A549 (cell line): Measurements from ENCODE around the gene ASMT. TPM values are rescaled to one million over a fixed set of nuclear protein-coding genes. Genes with fewer than 3 reads are reported as not detected.
A peak's percentile ranks its signal among the peaks of the same experiment; 100 is the strongest.

Experiments used
- ATAC-seq, 2 experiments: fragments of 200-7000 bp in 1 of 2; fragments of >200 bp in 1 of 2; cut with Nextera tagmentation in 1 of 2; cut with Tn5 transposase in 1 of 2; 3 replicates each; pipeline versions ENCODE4 v1.8.0 to v1.9.1; 2018 to 2020; ENCODE audit warnings: mild to moderate bottlenecking in 1 of 2, moderate library complexity in 1 of 2
- CTCF ChIA-PET: fragments of 300-600 bp; sonication (Branson Sonifier 250); formaldehyde crosslinking; extraction: SDS; loops from one replicate; lab custom pipeline; 2021; ENCODE audit warnings: antibody characterized with exemption, inconsistent platforms; lab: Yijun Ruan, JAX
- POLR2A ChIA-PET: fragments of 350-600 bp; formaldehyde crosslinking; extraction: SDS; loops from one replicate; lab custom pipeline; 2021; ENCODE audit warnings: antibody characterized with exemption, inconsistent platforms; lab: Yijun Ruan, JAX
- DNase-seq, 2 experiments: peaks; one replicate each; pipeline versions ENCODE4 v3.0.0 to v3.0.0-alpha.2; 2011 to 2016; ENCODE audit warnings: low read depth in 1 of 2, low spot score in 1 of 2
- FAIRE-seq: peaks from 2 replicates; lab custom pipeline; 2011; peaks lifted over from hg19 to GRCh38; lab: Jason Lieb, UNC
- H3K27ac ChIP-seq, 2 experiments: fragments of >200 bp; sonication (Bioruptor Twin); formaldehyde crosslinking; 3 replicates each; pipeline ENCODE4 v1.5.1; 2016 to 2017
- H3K4me1 ChIP-seq: fragments of >200 bp; sonication (Bioruptor Twin); formaldehyde crosslinking; 3 replicates; pipeline ENCODE4 v1.6.1; 2016
- H3K4me2 ChIP-seq: fragments of >200 bp; sonication (Bioruptor Twin); formaldehyde crosslinking; 3 replicates; pipeline ENCODE4 v1.6.1; 2016
- H3K4me3 ChIP-seq: fragments of >200 bp; sonication (Bioruptor Twin); formaldehyde crosslinking; 3 replicates; pipeline ENCODE4 v1.5.1; 2016
- H3K9me3 ChIP-seq: fragments of >200 bp; sonication (Bioruptor Twin); formaldehyde crosslinking; 3 replicates; pipeline ENCODE4 v1.6.1; 2016
- CEBPB ChIP-seq, 2 experiments: fragments of >200 bp in 1 of 2; sonication (Bioruptor Twin) in 1 of 2; formaldehyde crosslinking in 1 of 2; IDR thresholded peaks; 2 replicates each; pipeline ENCODE4 v1.6.1; 2012 to 2016
- CHD4 ChIP-seq: fragments of 200-600 bp; sonication (generic); IDR thresholded peaks from 2 replicates; pipeline ENCODE4 v1.6.1; 2016; ENCODE audit warnings: antibody characterized with exemption, mild to moderate bottlenecking, borderline replicate concordance
- EHMT2 ChIP-seq: fragments of 200-600 bp; sonication (generic); IDR thresholded peaks from 2 replicates; pipeline ENCODE4 v1.6.1; 2016; ENCODE audit warnings: antibody characterized with exemption, low read depth, mild to moderate bottlenecking, moderate library complexity
- ESRRA ChIP-seq: fragments of 150-350 bp; IDR thresholded peaks from 2 replicates; pipeline ENCODE4 v1.6.1; 2014; ENCODE audit warnings: mild to moderate bottlenecking, low read length, borderline replicate concordance
- FOSB ChIP-seq: fragments of 250-450 bp; sonication (Bioruptor Pico); IDR thresholded peaks from 2 replicates; pipeline ENCODE4 v1.5.0; 2020; ENCODE audit warnings: mild to moderate bottlenecking, moderate library complexity
- FOXS1 ChIP-seq: fragments of 250-450 bp; sonication (Bioruptor Pico); IDR thresholded peaks from 2 replicates; pipeline ENCODE4 v1.5.0; 2020; ENCODE audit warnings: mild to moderate bottlenecking, moderate library complexity
- HDAC2 ChIP-seq: fragments of 200-600 bp; sonication (generic); IDR thresholded peaks from 2 replicates; pipeline ENCODE4 v1.6.1; 2016
- HOXA7 ChIP-seq: fragments of 250-450 bp; sonication (Bioruptor Pico); IDR thresholded peaks from 2 replicates; pipeline ENCODE4 v1.5.0; 2020; ENCODE audit warnings: mild to moderate bottlenecking, moderate library complexity
- HOXB13 ChIP-seq: fragments of 250-450 bp; sonication (Bioruptor Pico); IDR thresholded peaks from 2 replicates; pipeline ENCODE4 v1.5.0; 2020; ENCODE audit warnings: low read depth, mild to moderate bottlenecking, moderate library complexity
- HOXB5 ChIP-seq: fragments of 250-450 bp; sonication (Bioruptor Pico); IDR thresholded peaks from 2 replicates; pipeline ENCODE4 v1.5.0; 2020; ENCODE audit warnings: mild to moderate bottlenecking, moderate library complexity
- MAZ ChIP-seq: fragments of 150-350 bp; IDR thresholded peaks from 2 replicates; pipeline ENCODE4 v1.6.1; 2014; ENCODE audit warnings: antibody characterized with exemption, low read depth, low read length, borderline replicate concordance
- MYC ChIP-seq: IDR thresholded peaks from 2 replicates; pipeline ENCODE4 v1.6.1; 2012; ENCODE audit warnings: mild to moderate bottlenecking, inconsistent platforms, low read length, improper control_type of control experiment, borderline replicate concordance
- PHF8 ChIP-seq: fragments of 200-600 bp; sonication (generic); IDR thresholded peaks from 2 replicates; pipeline ENCODE4 v1.6.1; 2016; ENCODE audit warnings: low read depth, mild to moderate bottlenecking, antibody characterized with exemption, moderate library complexity, borderline replicate concordance
- POLR2AphosphoS2 ChIP-seq: conservative IDR thresholded peaks from 2 replicates; pipeline ENCODE4 v1.6.1; 2012; ENCODE audit warnings: low read length, improper control_type of control experiment, inconsistent platforms
- RFX5 ChIP-seq: fragments of 450-650 bp; IDR thresholded peaks from 2 replicates; pipeline ENCODE4 v1.7.1; 2014; ENCODE audit warnings: antibody characterized with exemption, mild to moderate bottlenecking, moderate library complexity
- SREBF2 ChIP-seq: fragments of 450-650 bp; IDR thresholded peaks from 2 replicates; pipeline ENCODE4 v1.6.1; 2014; ENCODE audit warnings: mild to moderate bottlenecking, moderate library complexity
- TFCP2L1 ChIP-seq: fragments of 250-450 bp; sonication (Bioruptor Pico); IDR thresholded peaks from 2 replicates; pipeline ENCODE4 v1.5.0; 2021; ENCODE audit warnings: mild to moderate bottlenecking
- TP53 ChIP-seq: fragments of 250-450 bp; sonication (Bioruptor Pico); IDR thresholded peaks from 2 replicates; pipeline ENCODE4 v1.5.0; 2021; ENCODE audit warnings: mild to moderate bottlenecking, moderate library complexity
- ZNF302 ChIP-seq: fragments of 250-450 bp; sonication (Bioruptor Pico); IDR thresholded peaks from 2 replicates; pipeline ENCODE4 v1.9.0; 2021; ENCODE audit warnings: inconsistent platforms, mild to moderate bottlenecking, moderate library complexity
- WGBS: methylation state at CpG from one replicate; pipeline ENCODE4 v1.1.6; 2017; ENCODE audit errors: missing lambda C conversion rate; 5-methylcytosine and 5-hydroxymethylcytosine counted together
- polyA plus RNA-seq, 4 experiments: library from polyadenylated mRNA; depleted of rRNA in 3 of 4; stranded (reverse); fragments of >200 nt; fragmentation: RNase III in 1 of 4; extraction: RNeasy Plus Mini Kit Qiagen cat#74134 plus additional on column Dnase treatment in 1 of 4; gene quantifications; 2 replicates in 3 of 4; 3 replicates in 1 of 4; pipeline ENCODE4 v1.2.3, GENCODE V29; 2011 to 2017
- TF ChIP-seq, protein P1 (sequence below): fragments of >200 bp; sonication (Bioruptor Twin); formaldehyde crosslinking; IDR thresholded peaks from 3 replicates; pipeline ENCODE4 v1.6.1; 2016
- TF ChIP-seq, protein P2 (sequence below): IDR thresholded peaks from 2 replicates; pipeline ENCODE4 v1.6.1; 2012
- TF ChIP-seq, protein P3 (sequence below): IDR thresholded peaks from 2 replicates; pipeline ENCODE4 v1.6.1; 2012; ENCODE audit warnings: low read depth, borderline replicate concordance

The ASMT gene
- polyA plus RNA-seq, 2 of the 4 experiments (the other 2 are of a cell fraction) = 0.12 to 0.16 TPM

DNA sequence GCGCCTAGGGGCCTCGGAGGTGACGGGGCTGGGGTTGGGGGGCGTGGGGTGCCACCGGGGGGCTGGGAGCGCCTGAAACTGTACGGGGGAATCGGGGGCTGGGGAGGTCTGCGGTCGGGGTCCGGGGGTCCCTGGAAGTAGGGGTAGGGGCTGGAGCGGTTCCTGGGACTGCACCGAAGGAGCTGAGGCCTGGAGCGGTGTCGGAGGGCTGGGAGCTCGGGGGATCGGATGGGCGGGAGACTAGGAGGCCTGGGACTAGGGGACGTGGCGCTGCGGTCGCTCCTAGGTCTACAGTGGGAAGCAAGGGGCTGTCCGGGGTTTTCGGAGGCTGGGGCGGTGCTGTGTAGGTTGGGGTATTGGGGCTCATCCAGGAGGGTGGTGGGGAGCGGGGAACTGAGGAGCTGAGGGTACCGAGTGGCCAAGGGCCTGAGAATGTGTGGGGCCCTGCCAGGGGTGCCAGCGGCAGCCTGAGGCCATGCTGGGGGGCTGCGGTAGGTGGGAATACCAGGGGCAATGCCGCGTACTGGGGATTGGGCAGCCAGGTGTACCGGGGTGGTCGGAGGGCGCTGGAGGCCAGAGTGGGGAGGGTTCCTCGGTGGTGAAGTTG is 22.9 kb upstream of the ASMT start:
- ChIA-PET CTCF (no interaction called here), POLR2A (no interaction called here)
- peaks cover 10% of the 10 kb centered on the region; the same call in 2 of the 3 replicates for H3K4me1 ChIP-seq
- no peak for TF ChIP-seq HOXB13 (CRISPR knock-in tag)
- no peak for TF ChIP-seq ESRRA
- TF ChIP-seq RFX5 = no peak
- no peak for TF ChIP-seq ZNF302 (CRISPR knock-in tag)
- no peak for TF ChIP-seq PHF8
- TF ChIP-seq, protein P1, sequence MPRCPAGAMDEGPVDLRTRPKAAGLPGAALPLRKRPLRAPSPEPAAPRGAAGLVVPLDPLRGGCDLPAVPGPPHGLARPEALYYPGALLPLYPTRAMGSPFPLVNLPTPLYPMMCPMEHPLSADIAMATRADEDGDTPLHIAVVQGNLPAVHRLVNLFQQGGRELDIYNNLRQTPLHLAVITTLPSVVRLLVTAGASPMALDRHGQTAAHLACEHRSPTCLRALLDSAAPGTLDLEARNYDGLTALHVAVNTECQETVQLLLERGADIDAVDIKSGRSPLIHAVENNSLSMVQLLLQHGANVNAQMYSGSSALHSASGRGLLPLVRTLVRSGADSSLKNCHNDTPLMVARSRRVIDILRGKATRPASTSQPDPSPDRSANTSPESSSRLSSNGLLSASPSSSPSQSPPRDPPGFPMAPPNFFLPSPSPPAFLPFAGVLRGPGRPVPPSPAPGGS = no peak
- no peak for TF ChIP-seq SREBF2
- TF ChIP-seq FOSB = no peak
- no peak for TF ChIP-seq HOXB5
- TF ChIP-seq EHMT2 = no peak
- TF ChIP-seq MAZ = no peak
- TF ChIP-seq HDAC2 = no peak
- TF ChIP-seq, protein P2, sequence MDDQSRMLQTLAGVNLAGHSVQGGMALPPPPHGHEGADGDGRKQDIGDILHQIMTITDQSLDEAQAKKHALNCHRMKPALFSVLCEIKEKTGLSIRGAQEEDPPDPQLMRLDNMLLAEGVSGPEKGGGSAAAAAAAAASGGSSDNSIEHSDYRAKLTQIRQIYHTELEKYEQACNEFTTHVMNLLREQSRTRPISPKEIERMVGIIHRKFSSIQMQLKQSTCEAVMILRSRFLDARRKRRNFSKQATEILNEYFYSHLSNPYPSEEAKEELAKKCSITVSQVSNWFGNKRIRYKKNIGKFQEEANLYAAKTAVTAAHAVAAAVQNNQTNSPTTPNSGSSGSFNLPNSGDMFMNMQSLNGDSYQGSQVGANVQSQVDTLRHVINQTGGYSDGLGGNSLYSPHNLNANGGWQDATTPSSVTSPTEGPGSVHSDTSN = no peak
- TF ChIP-seq POLR2AphosphoS2 = no peak
- no peak for TF ChIP-seq FOXS1 (CRISPR knock-in tag)
- no peak for TF ChIP-seq CHD4
- TF ChIP-seq, protein P3, sequence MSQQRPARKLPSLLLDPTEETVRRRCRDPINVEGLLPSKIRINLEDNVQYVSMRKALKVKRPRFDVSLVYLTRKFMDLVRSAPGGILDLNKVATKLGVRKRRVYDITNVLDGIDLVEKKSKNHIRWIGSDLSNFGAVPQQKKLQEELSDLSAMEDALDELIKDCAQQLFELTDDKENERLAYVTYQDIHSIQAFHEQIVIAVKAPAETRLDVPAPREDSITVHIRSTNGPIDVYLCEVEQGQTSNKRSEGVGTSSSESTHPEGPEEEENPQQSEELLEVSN = no peak
- TF ChIP-seq HOXA7 (CRISPR knock-in tag) = no peak
- peak overlapping the region; percentile 80 for H3K4me2 ChIP-seq
- peak overlapping the region; percentile 99 for H3K27ac ChIP-seq
- ATAC-seq (peak; percentile 37 to 45; a peak in 4 of 6 replicates), DNase-seq (no peak), FAIRE-seq (no peak)
- 0% methylated on average over 21 of the region's 35 CpGs for WGBS
- no peaks in the 10 kb centered on the region for H3K9me3 ChIP-seq
- H3K4me3 ChIP-seq = peak overlapping the region; percentile 99

DNA sequence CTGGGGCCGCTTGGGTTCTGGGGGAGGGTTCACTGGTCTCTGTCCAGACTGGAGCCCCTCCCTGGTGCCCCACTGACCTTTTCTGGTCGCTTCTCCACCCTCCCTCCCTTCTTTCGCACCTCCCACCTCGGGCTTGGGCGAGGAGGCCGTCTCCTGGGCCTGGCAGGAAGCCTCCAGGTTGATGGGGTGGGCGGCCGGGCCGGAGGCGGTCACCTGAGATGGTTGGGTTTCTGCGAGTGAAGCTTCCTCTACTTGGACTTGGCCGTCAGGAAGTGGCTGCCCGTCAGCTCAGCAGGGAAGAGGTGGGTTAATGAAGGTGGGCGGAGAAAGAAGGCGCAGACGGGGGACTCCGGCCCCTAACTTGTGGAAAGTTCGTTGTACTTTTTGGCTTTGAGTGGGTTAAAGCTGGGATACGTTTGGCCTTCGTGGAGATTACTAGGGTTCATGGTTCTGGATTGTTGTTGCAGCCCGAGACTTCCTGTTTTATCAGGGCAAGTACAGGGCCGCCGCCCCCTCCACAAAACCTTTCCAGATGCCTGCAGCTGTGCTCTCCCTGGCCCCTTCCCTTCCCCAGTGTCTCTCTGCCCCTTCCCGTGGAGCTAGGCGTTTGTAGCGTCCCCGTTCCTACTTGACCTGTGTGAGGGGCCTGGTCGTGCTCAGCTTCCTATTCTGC is 22.3 kb upstream of the ASMT start:
- FAIRE-seq (no peak), DNase-seq (no peak)
- peak overlapping the region; percentile 99 for H3K4me3 ChIP-seq

More for the DNA sequence above, 22.3 kb upstream of the ASMT start:
- Histone ChIP-seq H3K4me2 (peak overlapping the region; percentile 80), H3K4me1 (peaks cover 6% of the 10 kb centered on the region; the same call in 1 of the 3 replicates), H3K9me3 (no peaks in the 10 kb centered on the region), H3K27ac (peak overlapping the region; percentile 99)
- WGBS = 15% methylated on average over 28 of the region's 28 CpGs
- ChIA-PET POLR2A (no interaction called here), CTCF (no interaction called here)
- TF ChIP-seq TFCP2L1 (CRISPR knock-in tag) (no peak), MYC (no peak), CEBPB (IDR thresholded peaks at IDR 0.05) (no peak), PHF8 (no peak), TP53 (CRISPR knock-in tag) (no peak)
- peak in 1 of 2 experiments; percentile 46; a peak in 3 of 6 replicates for ATAC-seq
